ENCODE results near the gene DTWD2.
A peak's percentile ranks its signal among the peaks of the same experiment; 100 is the strongest.
"Not testable (repeated sequence)": the region's sequence is repeated elsewhere in the genome, so short reads cannot be mapped to it uniquely, and the experiment has no call there.

DTWD2 gene

GRCh38 chr5:118857700-118858099 is 130.6 kb downstream of the DTWD2 start:
- no peak for DNase-seq

GRCh38 chr5:118854819-118855218 is 133.5 kb downstream of the DTWD2 start:
- no peak for DNase-seq

GRCh38 chr5:118851785-118852184 is 136.6 kb downstream of the DTWD2 start:
- DNase-seq, result not testable (repeated sequence)

GRCh38 chr5:118849507-118849906 is 138.8 kb downstream of the DTWD2 start:
- DNase-seq, result not testable (repeated sequence)

- no peak for DNase-seq
These were observed 144.0 kb downstream of the DTWD2 start for GRCh38 chr5:118844351-118844750.

GRCh38 chr5:118834710-118835109 is 153.6 kb downstream of the DTWD2 start:
- DNase-seq, result no peak

- DNase-seq, result no peak
These were observed 155.4 kb downstream of the DTWD2 start for GRCh38 chr5:118832974-118833373.

- no peak for DNase-seq
These were observed 163.1 kb downstream of the DTWD2 start for GRCh38 chr5:118825226-118825625.

GRCh38 chr5:118818604-118819003 is 169.7 kb downstream of the DTWD2 start:
- DNase-seq, result no peak

GRCh38 chr5:118808441-118808840 is 179.9 kb downstream of the DTWD2 start:
- DNase-seq, result no peak

GRCh38 chr5:118806571-118806970 is 181.8 kb downstream of the DTWD2 start:
- DNase-seq, result no peak

- DNase-seq, result no peak
These were observed 186.0 kb downstream of the DTWD2 start for GRCh38 chr5:118802335-118802734.

- no peak for DNase-seq
These were observed 192.3 kb downstream of the DTWD2 start for GRCh38 chr5:118796081-118796480.

- no peak for DNase-seq
These were observed 194.1 kb downstream of the DTWD2 start for GRCh38 chr5:118794281-118794680.

GRCh38 chr5:118793652-118794051 is 194.7 kb downstream of the DTWD2 start:
- DNase-seq, result no peak

- DNase-seq, result no peak
These were observed 195.3 kb downstream of the DTWD2 start for GRCh38 chr5:118793091-118793490.

GRCh38 chr5:118791926-118792734 is 196.2 kb downstream of the DTWD2 start:
- peak; percentile 1 for DNase-seq

- no peak for DNase-seq
These were observed 199.0 kb downstream of the DTWD2 start for GRCh38 chr5:118789366-118789765.

- no peak for DNase-seq
These were observed 200.0 kb downstream of the DTWD2 start for GRCh38 chr5:118788351-118788750.

All from KG1 (cell line).